ENCODE measurements around the gene IDH2. TPM values are rescaled to one million over a fixed set of nuclear protein-coding genes. Genes with fewer than 3 reads are reported as not detected.

Gene IDH2
- total and polyA plus RNA-seq, 10 of the 15 experiments (the other 5 are each of a cell fraction or from before 2014, with no cell fraction given), result 2.3 to 358 (median 242) TPM

DNA sequence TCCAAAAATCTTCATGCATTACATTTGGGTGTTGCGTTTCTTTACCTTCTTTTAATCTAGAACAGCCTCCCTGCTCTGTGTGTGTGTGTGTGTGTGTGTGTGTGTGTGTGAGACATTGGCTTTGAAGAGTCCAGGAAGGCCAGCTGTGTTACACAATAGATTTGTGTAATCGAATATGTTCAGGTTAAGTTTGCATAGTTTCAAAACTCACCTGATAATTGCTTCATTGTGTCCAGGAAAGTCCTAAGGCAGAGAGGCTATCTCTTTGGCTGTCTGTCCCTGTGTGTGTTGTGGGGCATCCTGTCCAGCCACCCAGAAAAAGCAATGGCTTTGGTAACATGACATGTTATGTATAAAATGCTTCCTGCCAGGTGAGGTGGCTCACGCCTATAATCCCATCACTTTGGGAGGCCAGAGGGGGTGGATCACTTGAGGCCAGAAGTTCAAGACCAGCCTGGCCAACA is 63.6 kb downstream of the IDH2 start (continued):
- TF ChIP-seq, protein P1, sequence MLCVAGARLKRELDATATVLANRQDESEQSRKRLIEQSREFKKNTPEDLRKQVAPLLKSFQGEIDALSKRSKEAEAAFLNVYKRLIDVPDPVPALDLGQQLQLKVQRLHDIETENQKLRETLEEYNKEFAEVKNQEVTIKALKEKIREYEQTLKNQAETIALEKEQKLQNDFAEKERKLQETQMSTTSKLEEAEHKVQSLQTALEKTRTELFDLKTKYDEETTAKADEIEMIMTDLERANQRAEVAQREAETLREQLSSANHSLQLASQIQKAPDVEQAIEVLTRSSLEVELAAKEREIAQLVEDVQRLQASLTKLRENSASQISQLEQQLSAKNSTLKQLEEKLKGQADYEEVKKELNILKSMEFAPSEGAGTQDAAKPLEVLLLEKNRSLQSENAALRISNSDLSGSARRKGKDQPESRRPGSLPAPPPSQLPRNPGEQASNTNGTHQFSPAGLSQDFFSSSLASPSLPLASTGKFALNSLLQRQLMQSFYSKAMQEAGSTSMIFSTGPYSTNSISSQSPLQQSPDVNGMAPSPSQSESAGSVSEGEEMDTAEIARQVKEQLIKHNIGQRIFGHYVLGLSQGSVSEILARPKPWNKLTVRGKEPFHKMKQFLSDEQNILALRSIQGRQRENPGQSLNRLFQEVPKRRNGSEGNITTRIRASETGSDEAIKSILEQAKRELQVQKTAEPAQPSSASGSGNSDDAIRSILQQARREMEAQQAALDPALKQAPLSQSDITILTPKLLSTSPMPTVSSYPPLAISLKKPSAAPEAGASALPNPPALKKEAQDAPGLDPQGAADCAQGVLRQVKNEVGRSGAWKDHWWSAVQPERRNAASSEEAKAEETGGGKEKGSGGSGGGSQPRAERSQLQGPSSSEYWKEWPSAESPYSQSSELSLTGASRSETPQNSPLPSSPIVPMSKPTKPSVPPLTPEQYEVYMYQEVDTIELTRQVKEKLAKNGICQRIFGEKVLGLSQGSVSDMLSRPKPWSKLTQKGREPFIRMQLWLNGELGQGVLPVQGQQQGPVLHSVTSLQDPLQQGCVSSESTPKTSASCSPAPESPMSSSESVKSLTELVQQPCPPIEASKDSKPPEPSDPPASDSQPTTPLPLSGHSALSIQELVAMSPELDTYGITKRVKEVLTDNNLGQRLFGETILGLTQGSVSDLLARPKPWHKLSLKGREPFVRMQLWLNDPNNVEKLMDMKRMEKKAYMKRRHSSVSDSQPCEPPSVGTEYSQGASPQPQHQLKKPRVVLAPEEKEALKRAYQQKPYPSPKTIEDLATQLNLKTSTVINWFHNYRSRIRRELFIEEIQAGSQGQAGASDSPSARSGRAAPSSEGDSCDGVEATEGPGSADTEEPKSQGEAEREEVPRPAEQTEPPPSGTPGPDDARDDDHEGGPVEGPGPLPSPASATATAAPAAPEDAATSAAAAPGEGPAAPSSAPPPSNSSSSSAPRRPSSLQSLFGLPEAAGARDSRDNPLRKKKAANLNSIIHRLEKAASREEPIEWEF (IDR thresholded peaks at IDR 0.05; ENCODE audit: insufficient replicate concordance, low read depth, low read length), result no peak
- TF ChIP-seq TAF1 (IDR thresholded peaks at IDR 0.05; ENCODE audit: borderline replicate concordance, low read depth, low read length) (no peak), HDAC6 (IDR thresholded peaks at IDR 0.05; ENCODE audit: unreplicated experiment) (no peak), HDGF (IDR thresholded peaks at IDR 0.05) (0 out of 2 replicates have a peak, but pooled peaks have one; percentile 45)
- TF ChIP-seq, protein P2, sequence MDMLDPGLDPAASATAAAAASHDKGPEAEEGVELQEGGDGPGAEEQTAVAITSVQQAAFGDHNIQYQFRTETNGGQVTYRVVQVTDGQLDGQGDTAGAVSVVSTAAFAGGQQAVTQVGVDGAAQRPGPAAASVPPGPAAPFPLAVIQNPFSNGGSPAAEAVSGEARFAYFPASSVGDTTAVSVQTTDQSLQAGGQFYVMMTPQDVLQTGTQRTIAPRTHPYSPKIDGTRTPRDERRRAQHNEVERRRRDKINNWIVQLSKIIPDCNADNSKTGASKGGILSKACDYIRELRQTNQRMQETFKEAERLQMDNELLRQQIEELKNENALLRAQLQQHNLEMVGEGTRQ (IDR thresholded peaks at IDR 0.05; ENCODE audit: borderline replicate concordance, low read depth, low read length), result no peak

Data from GM12878 (cell line).